Measurements from ENCODE around the gene CTNNBIP1.

CTNNBIP1 gene

DNA sequence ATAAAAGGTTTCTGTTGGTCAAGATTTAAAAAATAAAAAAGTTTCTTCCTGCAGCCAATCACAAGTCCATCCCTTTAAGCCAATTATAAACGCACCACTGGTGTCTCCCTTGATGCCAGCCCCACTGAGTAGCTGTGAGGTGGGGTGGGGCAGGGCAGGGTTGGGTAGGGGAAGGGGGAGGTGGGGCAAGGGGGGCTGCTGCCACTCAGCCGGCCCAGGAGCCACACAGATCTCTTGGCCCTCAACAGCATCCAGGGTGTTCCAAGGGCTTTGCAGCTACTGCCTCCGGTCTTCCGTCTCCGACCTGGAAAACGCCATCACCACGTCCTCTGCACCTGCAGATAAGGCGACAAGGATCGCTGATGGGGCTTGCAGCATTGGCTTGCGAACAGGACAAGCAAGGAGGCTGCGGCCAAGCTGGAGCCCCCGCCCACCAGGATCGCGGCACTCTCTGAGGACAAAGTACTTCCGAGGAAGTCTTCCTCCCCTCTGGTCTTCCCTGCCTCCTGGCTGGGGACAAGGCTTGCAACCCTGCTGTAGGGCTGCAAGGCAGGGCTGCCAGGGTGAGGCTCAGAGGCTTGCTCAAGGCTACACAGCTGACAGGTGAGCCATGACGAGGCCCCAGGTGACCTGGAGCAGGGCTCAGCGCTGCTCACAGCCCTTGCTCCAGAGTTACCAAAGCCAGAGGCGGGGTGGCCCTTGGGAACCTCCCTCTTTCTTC is 59.5 kb downstream of the CTNNBIP1 start:
- no peak overlapping the region for H3K4me3 ChIP-seq (replicated peaks; ENCODE audit: low read depth, low read length)
- no peak for DNase-seq (ENCODE audit: extremely low read depth, low read depth)
- TF ChIP-seq, protein P1, sequence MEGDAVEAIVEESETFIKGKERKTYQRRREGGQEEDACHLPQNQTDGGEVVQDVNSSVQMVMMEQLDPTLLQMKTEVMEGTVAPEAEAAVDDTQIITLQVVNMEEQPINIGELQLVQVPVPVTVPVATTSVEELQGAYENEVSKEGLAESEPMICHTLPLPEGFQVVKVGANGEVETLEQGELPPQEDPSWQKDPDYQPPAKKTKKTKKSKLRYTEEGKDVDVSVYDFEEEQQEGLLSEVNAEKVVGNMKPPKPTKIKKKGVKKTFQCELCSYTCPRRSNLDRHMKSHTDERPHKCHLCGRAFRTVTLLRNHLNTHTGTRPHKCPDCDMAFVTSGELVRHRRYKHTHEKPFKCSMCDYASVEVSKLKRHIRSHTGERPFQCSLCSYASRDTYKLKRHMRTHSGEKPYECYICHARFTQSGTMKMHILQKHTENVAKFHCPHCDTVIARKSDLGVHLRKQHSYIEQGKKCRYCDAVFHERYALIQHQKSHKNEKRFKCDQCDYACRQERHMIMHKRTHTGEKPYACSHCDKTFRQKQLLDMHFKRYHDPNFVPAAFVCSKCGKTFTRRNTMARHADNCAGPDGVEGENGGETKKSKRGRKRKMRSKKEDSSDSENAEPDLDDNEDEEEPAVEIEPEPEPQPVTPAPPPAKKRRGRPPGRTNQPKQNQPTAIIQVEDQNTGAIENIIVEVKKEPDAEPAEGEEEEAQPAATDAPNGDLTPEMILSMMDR (IDR thresholded peaks at IDR 0.05; ENCODE audit: low read depth, low read length, missing control alignments) = no peak

DNA sequence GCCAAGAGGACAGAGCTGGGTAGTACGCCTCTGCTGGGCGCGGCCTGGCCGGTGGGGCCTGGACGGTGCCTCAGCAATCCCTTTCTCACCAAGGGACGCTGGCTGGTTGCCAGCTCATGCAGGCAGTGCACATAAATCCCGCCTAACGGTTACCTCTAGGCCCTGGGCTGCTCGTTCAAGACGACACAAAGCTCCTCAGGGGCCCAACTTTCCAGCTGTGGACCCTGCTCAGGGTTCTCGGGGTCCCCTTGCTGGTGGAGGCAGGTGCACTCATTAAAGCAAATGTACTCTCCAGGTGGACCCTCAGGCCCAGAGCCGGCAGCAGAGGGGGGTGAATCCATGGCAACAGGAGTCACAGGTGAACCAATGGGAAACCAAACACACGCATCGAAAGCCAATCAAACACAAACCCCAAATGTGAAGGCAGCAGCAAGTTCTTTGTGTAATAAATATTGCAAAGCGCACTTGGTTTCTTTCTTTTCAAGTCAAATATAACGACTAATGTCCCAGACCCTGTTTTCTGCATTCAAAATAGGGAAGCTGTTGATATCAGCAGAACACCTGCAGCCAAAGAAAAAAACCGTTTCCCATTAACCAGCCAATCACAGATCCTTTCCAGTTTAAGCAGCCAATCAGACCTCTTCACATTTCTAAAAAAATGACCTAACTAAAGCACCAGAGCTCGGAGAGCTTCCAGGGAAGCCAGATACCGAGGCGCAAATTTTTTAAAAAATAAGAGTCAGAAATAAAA is 60.2 kb downstream of the CTNNBIP1 start:
- TF ChIP-seq, protein P1 (IDR thresholded peaks at IDR 0.05; ENCODE audit: low read depth, low read length, missing control alignments) = no peak
- no peak overlapping the region for H3K4me3 ChIP-seq (replicated peaks; ENCODE audit: low read depth, low read length)
- no peak for DNase-seq (ENCODE audit: extremely low read depth, low read depth)

- no peak for DNase-seq (ENCODE audit: extremely low read depth, low read depth)
- no peak overlapping the region for H3K4me3 ChIP-seq (replicated peaks; ENCODE audit: low read depth, low read length)
- TF ChIP-seq, protein P1 (IDR thresholded peaks at IDR 0.05; ENCODE audit: low read depth, low read length, missing control alignments) = no peak
Observed at GRCh38 chr1:9848022-9848421, 62.0 kb downstream of the CTNNBIP1 start.

DNA sequence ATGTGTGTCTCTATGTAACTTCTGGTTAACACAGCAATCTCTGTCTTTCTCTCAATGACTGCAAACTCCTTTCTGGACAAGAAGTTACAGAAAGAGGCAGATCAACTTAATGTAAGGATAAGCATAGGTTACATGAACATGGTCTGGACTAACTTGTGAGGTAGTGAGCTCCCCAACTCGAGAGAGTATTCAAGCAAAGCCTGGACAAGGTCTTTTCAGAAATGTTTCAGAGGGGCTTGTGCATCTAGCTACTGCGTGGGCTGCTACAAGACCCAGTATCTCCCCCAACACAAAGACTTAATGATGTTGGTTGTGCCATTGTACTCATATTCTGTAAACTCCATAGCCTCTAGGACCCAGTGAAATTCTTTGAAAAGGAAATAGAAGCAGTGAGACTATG is 62.8 kb downstream of the CTNNBIP1 start:
- DNase-seq (ENCODE audit: extremely low read depth, low read depth) = no peak
- no peak overlapping the region for H3K4me3 ChIP-seq (replicated peaks; ENCODE audit: low read depth, low read length)
- TF ChIP-seq, protein P1 (IDR thresholded peaks at IDR 0.05; ENCODE audit: low read depth, low read length, missing control alignments) = no peak

GRCh38 chr1:9846611-9847171 is 63.4 kb downstream of the CTNNBIP1 start:
- TF ChIP-seq, protein P1 (IDR thresholded peaks at IDR 0.05; ENCODE audit: low read depth, low read length, missing control alignments) = no peak
- no peak overlapping the region for H3K4me3 ChIP-seq (replicated peaks; ENCODE audit: low read depth, low read length)
- DNase-seq (ENCODE audit: extremely low read depth, low read depth) = no peak

GRCh38 chr1:9845914-9846313 is 64.2 kb downstream of the CTNNBIP1 start:
- DNase-seq (ENCODE audit: extremely low read depth, low read depth) = no peak
- H3K4me3 ChIP-seq (replicated peaks; ENCODE audit: low read depth, low read length) = no peak overlapping the region
- TF ChIP-seq, protein P1 (IDR thresholded peaks at IDR 0.05; ENCODE audit: low read depth, low read length, missing control alignments) = no peak

All from HFF-Myc (cell line).